Endothelial cell of umbilical vein (primary cell): Measurements from ENCODE around the gene ARL10. TPM values are rescaled to one million over a fixed set of nuclear protein-coding genes. Genes with fewer than 3 reads are reported as not detected.

Source experiments
- BruUV-seq: library from RNA; stranded (reverse); fragments of 400-500 nt; replicated peaks from 2 replicates; lab custom pipeline; 2021; lab: Mats Ljungman, UMichigan
- CTCF ChIA-PET: fragments of 300-600, 350-600 bp; sonication (Branson Sonifier 250); formaldehyde crosslinking; loops from one replicate; lab custom pipeline; 2021; ENCODE audit warnings: antibody characterized with exemption, inconsistent platforms; lab: Charles Lee
- POLR2A ChIA-PET: fragments of 300-600, 350-600 bp; sonication (Branson Sonifier 250); formaldehyde crosslinking; loops from one replicate; lab custom pipeline; 2021; ENCODE audit warnings: antibody characterized with exemption, inconsistent platforms; lab: Charles Lee
- DNase-seq: peaks from one replicate; pipeline ENCODE4 v3.0.0-alpha.2; 2011; ENCODE audit warnings: low read depth, low spot score
- FAIRE-seq: peaks from 2 replicates; lab custom pipeline; 2011; peaks lifted over from hg19 to GRCh38; lab: Jason Lieb, UNC
- H2AFZ ChIP-seq: 2 replicates; pipeline ENCODE4 v1.6.0; 2012; ENCODE audit warnings: low read depth, low read length, control low read depth, inconsistent platforms
- H3K27ac ChIP-seq: 2 replicates; pipeline ENCODE4 v1.5.1; 2011; ENCODE audit warnings: low read depth, mild to moderate bottlenecking, control low read depth, low read length, moderate library complexity; ENCODE audit not compliant: insufficient read depth
- H3K27me3 ChIP-seq, 2 experiments: 2 replicates each; pipeline versions ENCODE4 v1.6.0 to v1.6.1; 2011; ENCODE audit warnings: low read length in 2 of 2, mixed read lengths in 1 of 2; ENCODE audit not compliant: control insufficient read depth in 2 of 2, insufficient read depth in 2 of 2
- H3K36me3 ChIP-seq, 2 experiments: 2 replicates in 1 of 2; 3 replicates in 1 of 2; pipeline ENCODE4 v1.5.1; 2011; ENCODE audit warnings: low read length in 2 of 2, mild to moderate bottlenecking in 1 of 2, moderate library complexity in 1 of 2; ENCODE audit not compliant: control insufficient read depth in 2 of 2, insufficient read depth in 2 of 2; ENCODE audit errors: extremely low read depth in 1 of 2
- H3K4me1 ChIP-seq: 3 replicates; pipeline ENCODE4 v1.5.1; 2011; ENCODE audit warnings: mild to moderate bottlenecking, low read length; ENCODE audit not compliant: control insufficient read depth, insufficient read depth; ENCODE audit errors: extremely low read depth
- H3K4me2 ChIP-seq: 2 replicates; pipeline ENCODE4 v1.6.1; 2011; ENCODE audit warnings: low read length, control low read depth, mixed read lengths; ENCODE audit not compliant: insufficient read depth
- H3K4me3 ChIP-seq, 3 experiments: fragments of 200-600 bp in 1 of 3; sonication (generic), shearing (Covaris generic) in 1 of 3; replicated peaks in 1 of 3; 2 replicates each; pipeline ENCODE4 v1.5.1; 2011 to 2016; ENCODE audit warnings: control low read depth in 3 of 3, low read length in 3 of 3, mild to moderate bottlenecking in 2 of 3, inconsistent platforms in 1 of 3, low read depth in 1 of 3, moderate library complexity in 1 of 3; ENCODE audit not compliant: insufficient read depth in 1 of 3
- H3K79me2 ChIP-seq: 2 replicates; pipeline ENCODE4 v1.6.0; 2012; ENCODE audit warnings: low read length, inconsistent platforms; ENCODE audit not compliant: control insufficient read depth, insufficient read depth
- H3K9ac ChIP-seq: replicated peaks from 2 replicates; pipeline ENCODE3; 2011; ENCODE audit warnings: low read length, control low read depth; ENCODE audit not compliant: insufficient read depth; ENCODE audit errors: extremely low read depth
- H3K9me1 ChIP-seq: replicated peaks from 3 replicates; pipeline ENCODE4 v1.6.0; 2011; ENCODE audit warnings: mild to moderate bottlenecking, low read length; ENCODE audit not compliant: control insufficient read depth, insufficient read depth; ENCODE audit errors: extremely low read depth
- H3K9me3 ChIP-seq: replicated peaks from 2 replicates; pipeline ENCODE4 v1.5.1; 2012; ENCODE audit warnings: low read length, inconsistent platforms; ENCODE audit not compliant: control insufficient read depth, insufficient read depth
- H4K20me1 ChIP-seq: replicated peaks from 2 replicates; pipeline ENCODE3; 2011; ENCODE audit warnings: mild to moderate bottlenecking, low read length; ENCODE audit not compliant: control insufficient read depth, insufficient read depth; ENCODE audit errors: extremely low read depth
- EZH2 ChIP-seq: IDR thresholded peaks from 2 replicates; pipeline ENCODE4 v1.6.1; 2012; ENCODE audit warnings: borderline replicate concordance, low read depth, mild to moderate bottlenecking, moderate library complexity, low read length, inconsistent platforms; ENCODE audit not compliant: severe bottlenecking
- FOS ChIP-seq: IDR thresholded peaks from 2 replicates; pipeline ENCODE4 v1.6.1; 2011; ENCODE audit warnings: mild to moderate bottlenecking, low read length, moderate library complexity, borderline replicate concordance; ENCODE audit not compliant: insufficient read depth
- GATA2 ChIP-seq: IDR thresholded peaks from 2 replicates; pipeline ENCODE4 v1.7.0; 2011; ENCODE audit warnings: low read depth, mild to moderate bottlenecking, moderate library complexity, mixed read lengths, low read length; ENCODE audit not compliant: insufficient read length, insufficient read depth
- JUN ChIP-seq: IDR thresholded peaks from 2 replicates; pipeline ENCODE4 v1.6.1; 2011; ENCODE audit warnings: borderline replicate concordance, low read depth; ENCODE audit not compliant: insufficient read length, insufficient read depth
- MYC ChIP-seq: IDR thresholded peaks from one replicate; pipeline ENCODE4 v1.6.1; 2011; ENCODE audit warnings: mild to moderate bottlenecking, low read depth, low read length
- POLR2A ChIP-seq: IDR thresholded peaks from 2 replicates; pipeline ENCODE4 v1.6.1; 2012; ENCODE audit warnings: low read depth, mild to moderate bottlenecking, control low read depth, low read length
- POLR2AphosphoS5 ChIP-seq: IDR thresholded peaks from 2 replicates; pipeline ENCODE4 v1.6.1; 2012; ENCODE audit warnings: low read depth, mild to moderate bottlenecking, control low read depth, low read length, moderate library complexity; ENCODE audit not compliant: insufficient read depth
- dilution Hi-C: fragments of 300-500 bp; cut with MboI; formaldehyde crosslinking; loops from one replicate; pipeline ENCODE4 v1.15.0; 2019; ENCODE audit warnings: low sequenced_read_pairs; ENCODE audit not compliant: extremely low pct_ligation_motif_present
- intact Hi-C: fragments of 100-400 bp; cut with micrococcal nuclease; formaldehyde crosslinking; loops from one replicate; pipeline ENCODE4 v1.10.0; 2022
- polyA plus RNA-seq, 4 experiments: library from polyadenylated mRNA; depleted of rRNA in 3 of 4; stranded (reverse) in 3 of 4; unstranded in 1 of 4; fragments of >200 nt; gene quantifications; 2 replicates each; pipeline versions ENCODE4 v1.2.1 to v1.2.3, GENCODE V29; 2011 to 2012; ENCODE audit warnings: missing spikeins in 1 of 4
- total RNA-seq: library from RNA; stranded (reverse); gene quantifications from 2 replicates; pipeline ENCODE4 v1.2.3, GENCODE V29; 2021
- TF ChIP-seq, protein P1 (sequence below), 2 donors: IDR thresholded peaks; 1 replicate in 1 of 2; 2 replicates in 1 of 2; pipeline ENCODE4 v1.5.1; 2011; ENCODE audit warnings: low read length in 2 of 2, mild to moderate bottlenecking in 2 of 2, moderate library complexity in 2 of 2, control low read depth in 1 of 2, inconsistent platforms in 1 of 2, low read depth in 1 of 2; ENCODE audit not compliant: insufficient read depth in 1 of 2; ENCODE audit errors: extremely low read depth in 1 of 2
- TF ChIP-seq, protein P2 (sequence below): IDR thresholded peaks from 2 replicates; pipeline ENCODE4 v1.6.1; 2011; ENCODE audit not compliant: insufficient read depth, insufficient read length

ARL10 gene
- total and polyA plus RNA-seq, 2 donors (not counting 3 experiments of a cell fraction or from before 2014, with no cell fraction given), result 7.7 to 20.7 TPM

DNA sequence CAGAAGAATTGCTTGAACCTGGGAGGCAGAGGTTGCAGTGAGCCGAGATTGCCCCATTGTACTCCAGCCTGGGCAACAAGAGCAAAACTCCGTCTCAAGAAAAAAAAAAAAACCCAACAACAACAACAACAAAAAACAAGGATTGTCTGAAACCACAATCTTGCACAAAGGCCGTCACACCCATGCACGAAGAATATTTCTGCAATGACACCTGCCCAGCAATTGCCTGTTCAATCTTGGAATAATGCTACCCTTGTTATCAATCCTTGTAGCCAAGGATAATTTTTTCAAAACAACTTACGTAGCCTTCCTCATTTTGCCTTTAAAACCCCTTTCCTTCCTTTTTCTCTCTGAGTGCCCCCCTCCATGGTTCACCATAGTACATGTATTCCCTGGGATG is 54.8 kb downstream of the ARL10 start:
- no peak for FAIRE-seq
- H3K9me3 ChIP-seq, result no peaks in the 10 kb centered on the region
- no peak overlapping the region for H2AFZ ChIP-seq
- H3K27me3 ChIP-seq, result no peaks in the 10 kb centered on the region
- intact Hi-C loops, result no loop called here
- ChIA-PET POLR2A (no interaction called here), CTCF (no interaction called here)
- peaks cover 13% of the 10 kb centered on the region for H3K4me1 ChIP-seq
- no peak for DNase-seq
- no peak overlapping the region for H3K4me3 ChIP-seq
- H3K9me1 ChIP-seq, result no peaks in the 10 kb centered on the region
- H3K9ac ChIP-seq, result no peak overlapping the region
- dilution Hi-C loops, result no loop called here
- no TSS peak for BruUV-seq
- no peaks in the 10 kb centered on the region for H3K36me3 ChIP-seq
- TF ChIP-seq JUN (no peak), MYC (no peak), POLR2AphosphoS5 (no peak), POLR2A (no peak), FOS (no peak), GATA2 (no peak), EZH2 (no peak)
- TF ChIP-seq, protein P1, sequence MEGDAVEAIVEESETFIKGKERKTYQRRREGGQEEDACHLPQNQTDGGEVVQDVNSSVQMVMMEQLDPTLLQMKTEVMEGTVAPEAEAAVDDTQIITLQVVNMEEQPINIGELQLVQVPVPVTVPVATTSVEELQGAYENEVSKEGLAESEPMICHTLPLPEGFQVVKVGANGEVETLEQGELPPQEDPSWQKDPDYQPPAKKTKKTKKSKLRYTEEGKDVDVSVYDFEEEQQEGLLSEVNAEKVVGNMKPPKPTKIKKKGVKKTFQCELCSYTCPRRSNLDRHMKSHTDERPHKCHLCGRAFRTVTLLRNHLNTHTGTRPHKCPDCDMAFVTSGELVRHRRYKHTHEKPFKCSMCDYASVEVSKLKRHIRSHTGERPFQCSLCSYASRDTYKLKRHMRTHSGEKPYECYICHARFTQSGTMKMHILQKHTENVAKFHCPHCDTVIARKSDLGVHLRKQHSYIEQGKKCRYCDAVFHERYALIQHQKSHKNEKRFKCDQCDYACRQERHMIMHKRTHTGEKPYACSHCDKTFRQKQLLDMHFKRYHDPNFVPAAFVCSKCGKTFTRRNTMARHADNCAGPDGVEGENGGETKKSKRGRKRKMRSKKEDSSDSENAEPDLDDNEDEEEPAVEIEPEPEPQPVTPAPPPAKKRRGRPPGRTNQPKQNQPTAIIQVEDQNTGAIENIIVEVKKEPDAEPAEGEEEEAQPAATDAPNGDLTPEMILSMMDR (IDR thresholded peaks at IDR 0.05; ENCODE audit: extremely low read depth in 1 of 2, insufficient read depth in 1 of 2, low read depth in 1 of 2, low read length in 2 of 2), result no peak
- TF ChIP-seq, protein P2, sequence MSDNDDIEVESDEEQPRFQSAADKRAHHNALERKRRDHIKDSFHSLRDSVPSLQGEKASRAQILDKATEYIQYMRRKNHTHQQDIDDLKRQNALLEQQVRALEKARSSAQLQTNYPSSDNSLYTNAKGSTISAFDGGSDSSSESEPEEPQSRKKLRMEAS, result no peak
- H3K4me2 ChIP-seq, result no peak overlapping the region
- no peaks in the 10 kb centered on the region for H4K20me1 ChIP-seq
- H3K79me2 ChIP-seq, result peaks cover 10% of the 10 kb centered on the region
- no peak overlapping the region for H3K27ac ChIP-seq
